HG03025 (cell line): Measurements from ENCODE around the gene ANKRD45.
"Not testable (repeated sequence)": the region's sequence is repeated elsewhere in the genome, so short reads cannot be mapped to it uniquely, and the experiment has no call there.

Experiments used
- ATAC-seq: cut with Tn5 transposase; IDR thresholded peaks from one replicate; pipeline ENCODE4 v1.9.1; 2021; ENCODE audit warnings: mild to moderate bottlenecking, moderate library complexity; ENCODE audit not compliant: unreplicated experiment, low FRiP score

The ANKRD45 gene

DNA sequence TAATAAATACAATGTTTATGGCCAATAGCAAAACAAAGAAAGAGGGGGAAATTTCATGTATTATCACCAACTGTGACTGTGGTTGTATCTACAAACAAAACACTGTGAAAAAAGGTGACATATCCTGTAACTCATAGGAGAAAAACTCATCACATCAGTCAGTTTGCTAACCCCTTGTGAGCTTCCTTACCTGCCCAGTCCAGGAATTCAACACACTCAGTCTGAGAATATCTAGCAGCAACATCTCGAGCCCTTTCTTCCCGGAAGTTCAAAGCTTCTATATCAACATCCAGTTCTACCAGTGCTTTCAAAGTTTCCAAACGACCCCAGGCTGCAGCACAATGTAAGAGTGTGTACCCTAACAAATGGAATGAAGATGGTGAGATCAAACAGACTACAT, 23.0 kb downstream of the ANKRD45 start:
- no peak for ATAC-seq

DNA sequence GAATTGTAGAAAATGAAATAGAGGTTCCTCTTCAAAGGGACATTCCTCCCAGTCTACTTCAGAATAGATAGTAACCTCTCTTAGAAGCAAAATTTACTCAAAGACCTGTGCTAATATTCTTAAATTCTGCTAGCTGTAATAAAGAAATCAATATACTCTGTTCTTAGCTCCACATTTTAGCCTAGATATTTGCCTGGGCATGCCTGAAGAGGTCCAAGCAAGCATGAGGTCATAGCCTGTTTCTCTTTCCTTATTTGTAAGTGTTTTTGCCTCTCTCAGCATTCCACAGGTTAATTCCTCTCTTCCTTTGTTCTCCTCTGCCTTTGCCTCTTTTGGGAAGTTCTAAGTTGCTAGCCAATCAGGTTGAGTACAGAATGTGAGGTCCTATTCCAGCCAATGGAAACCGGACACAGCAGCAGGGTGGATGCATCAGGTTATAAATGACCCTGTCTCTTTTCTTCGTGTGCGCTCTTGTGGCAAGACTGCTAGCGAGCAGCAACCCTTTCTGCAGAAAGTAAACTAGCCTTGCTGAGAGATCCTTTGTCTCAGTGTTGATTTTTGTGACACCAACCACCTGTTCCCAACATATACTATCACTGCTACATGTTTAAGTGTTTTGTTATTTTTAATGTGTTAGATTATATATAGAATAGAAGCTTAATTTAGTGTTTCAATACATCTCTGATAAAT, 27.1 kb downstream of the ANKRD45 start:
- ATAC-seq = not testable (repeated sequence)

- ATAC-seq = no peak
Observed at GRCh38 chr1:173639102-173639501, 30.5 kb downstream of the ANKRD45 start.

GRCh38 chr1:173638043-173639021, 31.3 kb downstream of the ANKRD45 start:
- ATAC-seq = no peak

DNA sequence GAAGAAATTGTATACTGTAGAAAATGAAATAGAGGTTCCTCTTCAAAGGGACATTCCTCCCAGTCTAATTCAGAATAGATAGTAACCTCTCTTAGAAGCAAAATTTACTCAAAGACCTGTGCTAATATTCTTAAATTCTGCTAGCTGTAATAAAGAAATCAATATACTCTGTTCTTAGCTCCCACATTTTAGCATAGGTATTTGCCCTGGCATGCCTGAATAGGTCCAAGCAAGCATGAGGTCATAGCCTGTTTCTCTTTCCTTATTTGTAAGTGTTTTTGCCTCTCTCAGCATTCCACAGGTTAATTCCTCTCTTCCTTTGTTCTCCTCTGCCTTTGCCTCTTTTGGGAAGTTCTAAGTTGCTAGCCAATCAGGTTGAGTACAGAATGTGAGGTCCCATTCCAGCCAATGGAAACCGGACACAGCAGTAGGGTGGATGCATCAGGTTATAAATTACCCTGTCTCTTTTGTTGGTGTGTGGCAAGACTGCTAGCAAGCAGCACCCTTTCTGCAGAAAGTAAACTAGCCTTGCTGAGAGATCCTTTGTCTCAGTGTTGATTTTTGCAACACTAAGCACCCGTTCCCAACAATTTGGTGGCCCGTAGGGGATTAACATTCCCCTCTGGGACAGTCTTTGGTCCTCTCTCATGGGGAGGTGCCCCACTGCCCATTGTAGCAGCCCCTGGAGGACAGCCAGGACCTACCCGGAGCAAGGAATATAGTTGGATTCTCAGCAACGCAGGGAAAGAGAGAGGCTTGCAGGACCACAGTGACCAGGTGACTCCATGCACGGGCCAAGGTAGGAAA, 32.2 kb downstream of the ANKRD45 start:
- ATAC-seq = not testable (repeated sequence)

DNA sequence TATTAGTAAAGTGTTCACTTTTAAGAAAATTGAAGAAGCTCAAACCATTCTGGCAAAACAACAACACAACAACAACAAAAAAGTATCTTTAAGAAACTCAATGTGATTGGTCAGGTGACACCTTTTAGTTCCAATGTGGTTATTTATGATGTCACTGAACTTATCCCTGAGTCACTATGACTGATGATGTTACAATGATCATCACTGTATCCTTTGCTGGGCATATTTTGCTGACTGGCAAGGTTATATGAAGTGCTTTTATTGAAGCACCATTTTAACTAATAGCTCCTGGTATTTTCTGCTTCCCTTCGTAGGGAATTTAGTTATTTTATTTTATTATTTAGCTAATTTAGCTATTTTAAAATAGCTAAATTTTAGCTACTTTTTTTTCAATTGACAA, 34.5 kb downstream of the ANKRD45 start, which contains the start of gene TEX50:
TSS of gene TEX50 (plus strand) at position 223 of the 400 bp plus-strand sequence. CDS start 184 bp downstream, outside the sequence.
- ATAC-seq = no peak

DNA sequence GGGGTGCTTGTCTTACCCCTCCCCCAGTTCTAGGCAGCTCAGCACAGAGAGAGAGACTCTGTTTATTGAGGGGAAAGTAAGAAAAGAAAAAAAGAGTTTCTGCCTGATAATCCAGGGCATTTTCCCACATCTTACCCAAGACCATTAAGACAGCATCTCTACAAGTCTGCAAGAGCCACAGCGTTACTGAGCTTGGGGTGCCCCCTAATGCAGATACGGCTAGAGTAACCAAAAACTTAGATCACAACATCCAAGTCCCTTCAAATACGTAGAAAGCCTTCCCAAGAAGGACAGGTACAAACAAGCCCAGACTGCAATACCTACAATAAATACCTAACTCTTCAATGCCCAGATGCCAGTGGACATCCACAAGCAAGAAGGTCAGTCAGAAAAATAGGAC, 40.8 kb downstream of the ANKRD45 start:
- no peak for ATAC-seq

- ATAC-seq = no peak
Observed at GRCh38 chr1:173627269-173627668, 42.4 kb downstream of the ANKRD45 start.

GRCh38 chr1:173616859-173617258, 52.8 kb downstream of the ANKRD45 start:
- no peak for ATAC-seq

DNA sequence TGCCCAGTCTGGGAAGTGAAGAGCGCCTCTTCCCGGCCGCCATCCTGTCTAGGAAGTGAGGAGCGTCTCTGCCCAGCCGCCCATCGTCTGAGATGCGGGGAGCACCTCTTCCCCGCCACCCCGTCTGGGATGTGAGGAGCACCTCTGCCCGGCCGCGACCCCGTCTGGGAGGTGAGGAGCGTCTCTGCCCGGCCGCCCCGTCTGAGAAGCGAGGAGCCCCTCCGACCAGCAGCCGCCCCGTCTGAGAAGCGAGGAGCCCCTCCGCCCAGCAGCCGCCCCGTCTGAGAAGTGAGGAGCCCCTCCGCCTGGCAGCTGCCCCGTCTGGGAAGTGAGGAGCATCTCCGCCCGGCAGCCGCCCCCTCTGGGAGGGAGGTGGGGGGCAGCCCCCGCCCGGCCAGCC, 56.6 kb downstream of the ANKRD45 start:
- ATAC-seq = not testable (repeated sequence)

- ATAC-seq = no peak
Observed at GRCh38 chr1:173608503-173609216, 61.0 kb downstream of the ANKRD45 start.

GRCh38 chr1:173603056-173603591, 66.5 kb downstream of the ANKRD45 start, which contains the start of gene SLC9C2:
Gene SLC9C2, minus strand, starts transcription at chr1:173603072. Its CDS starts 1,296 bp downstream, at chr1:173601776.
- ATAC-seq = no peak

DNA sequence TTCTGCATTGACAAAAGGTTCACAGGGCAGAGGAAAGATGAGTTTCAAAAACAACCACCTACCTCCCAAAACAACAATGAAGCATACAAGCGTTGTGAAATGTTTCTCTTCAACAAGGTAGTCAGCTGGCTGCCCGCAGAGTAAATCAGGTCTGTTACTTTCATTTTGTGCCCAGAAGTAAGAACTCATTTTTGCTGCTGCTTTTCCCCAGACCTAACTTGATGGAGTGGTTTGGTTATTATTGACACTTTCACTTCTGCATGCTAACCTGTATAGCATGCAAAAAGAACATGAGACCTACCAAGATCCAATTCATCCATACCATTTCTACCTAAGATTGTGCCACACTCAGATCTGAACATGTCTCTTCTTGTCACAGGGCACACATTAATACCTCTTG, 68.1 kb downstream of the ANKRD45 start:
- no peak for ATAC-seq

DNA sequence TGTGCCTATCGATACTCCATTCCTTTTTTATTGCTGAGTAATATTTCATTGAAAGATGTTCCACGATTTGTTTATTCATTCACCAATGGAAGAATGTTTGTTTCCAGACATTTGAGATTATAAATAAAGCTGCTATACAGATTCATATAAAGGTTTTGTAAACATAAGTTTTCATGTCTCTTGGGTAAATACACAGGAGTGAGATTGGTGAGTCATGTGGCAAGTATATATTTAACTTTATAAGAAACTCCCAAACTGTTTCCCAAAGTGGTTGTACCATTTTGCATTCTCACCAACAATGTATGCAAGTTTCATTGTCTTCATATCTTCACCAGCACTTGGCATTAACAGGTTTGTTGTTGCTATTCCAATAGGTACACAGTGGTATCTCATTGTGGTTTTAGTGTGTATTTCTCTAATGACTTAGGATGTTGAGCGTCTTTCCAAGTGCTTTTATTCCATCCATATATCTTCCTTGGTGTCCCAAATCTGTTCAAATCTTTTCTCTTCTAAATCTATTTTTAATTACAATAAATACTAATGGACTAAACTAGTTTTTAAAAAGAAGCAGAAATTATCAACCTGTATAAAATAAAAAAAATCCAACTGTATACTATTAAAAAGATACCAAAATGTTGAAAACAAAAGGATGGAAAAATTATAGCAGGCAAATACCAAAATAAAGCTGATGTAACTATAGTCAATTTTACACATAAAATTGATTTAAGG, 73.4 kb downstream of the ANKRD45 start:
- no peak for ATAC-seq

DNA sequence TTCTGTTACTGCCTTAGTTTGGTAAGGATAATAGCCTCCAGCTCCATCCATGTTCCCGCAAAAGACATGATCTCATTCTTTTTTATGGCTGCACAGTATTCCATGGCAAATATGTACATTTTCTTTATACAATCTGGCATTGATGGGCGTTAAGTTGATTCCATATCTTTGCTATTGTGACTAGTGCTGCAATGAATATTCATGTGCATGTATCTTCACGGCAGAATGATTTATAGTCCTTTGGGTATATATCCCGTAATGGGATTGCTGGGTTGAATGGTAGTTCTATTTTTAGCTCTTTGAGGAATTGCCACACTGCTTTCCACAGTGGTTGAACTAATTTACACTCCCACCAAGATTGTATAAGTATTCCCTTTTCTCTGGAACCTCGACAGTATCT, 78.5 kb downstream of the ANKRD45 start:
- ATAC-seq = not testable (repeated sequence)

DNA sequence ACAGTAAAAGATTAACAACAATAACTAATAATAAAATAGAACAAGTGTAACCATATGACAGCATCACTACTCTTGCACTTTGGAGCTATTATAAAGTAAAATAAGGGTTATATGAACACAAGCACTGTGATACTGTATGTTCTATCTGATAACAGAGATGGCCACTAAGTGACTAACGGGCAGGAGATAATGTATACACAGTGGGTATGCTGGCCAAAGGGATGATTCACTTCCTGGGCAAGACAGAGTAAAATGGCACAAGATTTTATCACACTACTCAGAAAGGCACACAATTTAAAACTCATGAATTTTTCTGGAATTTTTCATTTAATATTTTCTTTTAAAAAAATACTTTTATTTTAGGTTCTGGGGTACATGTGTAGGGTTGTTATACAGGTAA, 79.1 kb downstream of the ANKRD45 start:
- no peak for ATAC-seq

- ATAC-seq = no peak
Observed at GRCh38 chr1:173581383-173582079, 88.1 kb downstream of the ANKRD45 start.

DNA sequence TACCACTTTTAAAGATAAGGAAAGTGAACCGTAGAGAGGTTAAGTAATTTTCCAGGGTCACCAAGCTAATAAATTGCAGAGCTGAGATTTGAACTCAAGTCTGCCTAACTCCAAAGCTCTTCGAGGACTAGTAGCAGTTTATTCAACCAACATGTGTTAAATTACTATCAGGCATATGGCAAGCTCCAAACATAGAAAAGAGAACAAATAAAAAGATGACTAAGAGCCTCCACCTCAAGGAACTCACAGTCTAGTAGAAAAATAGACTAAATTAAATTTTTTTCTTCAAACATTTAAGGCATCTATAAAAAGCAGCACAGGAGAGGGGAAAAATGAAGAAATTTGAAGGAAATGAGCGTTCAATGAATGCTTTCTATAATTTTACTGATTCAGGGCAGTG, 89.0 kb downstream of the ANKRD45 start:
- no peak for ATAC-seq
